ENCODE measurements around the gene STOML1.
"Not testable (repeated sequence)": the region's sequence is repeated elsewhere in the genome, so short reads cannot be mapped to it uniquely, and the experiment has no call there.

The STOML1 gene

GRCh38 chr15:73962433-73962832 is 29.7 kb downstream of the STOML1 start:
- DNase-seq (ENCODE audit: low read depth in 2 of 2), result no peak

- DNase-seq (ENCODE audit: low read depth in 2 of 2), result not testable (repeated sequence)
These were observed 31.5 kb downstream of the STOML1 start for GRCh38 chr15:73960472-73961070.

GRCh38 chr15:73959801-73960200 is 32.3 kb downstream of the STOML1 start:
- DNase-seq (ENCODE audit: low read depth in 2 of 2), result no peak

GRCh38 chr15:73959012-73959581 is 33.0 kb downstream of the STOML1 start:
- DNase-seq (ENCODE audit: low read depth in 2 of 2), result no peak

- no peak for DNase-seq (ENCODE audit: low read depth in 2 of 2)
These were observed 34.3 kb downstream of the STOML1 start for GRCh38 chr15:73957785-73958184.

- DNase-seq (ENCODE audit: low read depth in 2 of 2), result no peak
These were observed 34.8 kb downstream of the STOML1 start for GRCh38 chr15:73957276-73957675.

GRCh38 chr15:73956743-73957135 is 35.4 kb downstream of the STOML1 start:
- no peak for DNase-seq (ENCODE audit: low read depth in 2 of 2)

GRCh38 chr15:73955861-73956742 is 36.0 kb downstream of the STOML1 start:
- no peak for DNase-seq (ENCODE audit: low read depth in 2 of 2)

- no peak for DNase-seq (ENCODE audit: low read depth in 2 of 2)
These were observed 36.8 kb downstream of the STOML1 start for GRCh38 chr15:73955326-73955725.

- no peak for DNase-seq (ENCODE audit: low read depth in 2 of 2)
These were observed 37.6 kb downstream of the STOML1 start for GRCh38 chr15:73954188-73955145.

GRCh38 chr15:73952913-73953750 is 39.0 kb downstream of the STOML1 start:
- DNase-seq (ENCODE audit: low read depth in 2 of 2), result no peak

- no peak for DNase-seq (ENCODE audit: low read depth in 2 of 2)
These were observed 39.8 kb downstream of the STOML1 start for GRCh38 chr15:73952171-73952912.

GRCh38 chr15:73951601-73952000 is 40.5 kb downstream of the STOML1 start:
- no peak for DNase-seq (ENCODE audit: low read depth in 2 of 2)

GRCh38 chr15:73950831-73951561 is 41.1 kb downstream of the STOML1 start:
- DNase-seq (ENCODE audit: low read depth in 2 of 2), result peak; percentile 47 to 52

GRCh38 chr15:73950479-73950830 is 41.6 kb downstream of the STOML1 start:
- DNase-seq (ENCODE audit: low read depth in 2 of 2), result no peak

- DNase-seq (ENCODE audit: low read depth in 2 of 2), result no peak
These were observed 42.6 kb downstream of the STOML1 start for GRCh38 chr15:73949496-73949895.

- DNase-seq (ENCODE audit: low read depth in 2 of 2), result no peak
These were observed 43.1 kb downstream of the STOML1 start for GRCh38 chr15:73948982-73949381.

GRCh38 chr15:73948396-73948795 is 43.7 kb downstream of the STOML1 start:
- no peak for DNase-seq (ENCODE audit: low read depth in 2 of 2)

- no peak for DNase-seq (ENCODE audit: low read depth in 2 of 2)
These were observed 44.4 kb downstream of the STOML1 start for GRCh38 chr15:73947651-73948050.

Measured in stimulated activated CD8-positive, alpha-beta memory T cell treated with anti-CD3 and anti-CD28 coated beads, Interleukin-7, amount 100 ng/mL, for 4 hours (primary cell).